Astrocyte of the cerebellum (primary cell): Measurements from ENCODE around the gene ZNF526.

Experiments
- DNase-seq: peaks from one replicate; pipeline ENCODE4 v3.0.0-alpha.2; 2011; ENCODE audit warnings: low read depth
- H3K4me3 ChIP-seq: 2 replicates; pipeline ENCODE4 v1.5.1; 2011; ENCODE audit warnings: mild to moderate bottlenecking, low read depth, low read length, moderate library complexity
- in situ Hi-C: cut with HindIII; loops from 2 replicates; pipeline ENCODE4 v1.10.0; 2017; ENCODE audit warnings: low sequenced_read_pairs
- TF ChIP-seq, protein P1 (sequence below): IDR thresholded peaks from 2 replicates; pipeline ENCODE4 v1.5.1; 2012; ENCODE audit warnings: low read length, low read depth, moderate library complexity, mild to moderate bottlenecking; ENCODE audit errors: missing control alignments

ZNF526 gene

DNA sequence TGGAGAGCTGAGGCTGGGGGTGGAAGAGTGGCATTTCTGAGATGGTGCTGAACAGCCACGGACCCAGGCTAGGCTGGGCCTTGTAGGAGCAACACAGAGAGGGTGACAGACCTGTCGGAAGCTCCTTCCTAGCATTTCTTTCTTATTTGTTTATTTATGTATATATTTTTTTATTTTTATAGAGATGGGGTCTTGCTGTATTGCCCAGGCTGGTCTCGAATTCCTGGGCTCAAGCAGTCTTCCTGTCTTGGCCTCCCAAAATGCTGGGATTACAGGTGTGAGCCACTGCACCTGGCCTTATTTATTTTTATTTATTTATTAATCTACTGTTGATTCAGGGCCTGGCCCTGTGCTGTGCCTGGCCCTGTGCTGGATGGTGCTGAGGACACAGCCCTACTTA is 55.4 kb downstream of the ZNF526 start:
- DNase-seq, result no peak
- H3K4me3 ChIP-seq, result no peak overlapping the region
- in situ Hi-C loops, result no loop called here
- TF ChIP-seq, protein P1, sequence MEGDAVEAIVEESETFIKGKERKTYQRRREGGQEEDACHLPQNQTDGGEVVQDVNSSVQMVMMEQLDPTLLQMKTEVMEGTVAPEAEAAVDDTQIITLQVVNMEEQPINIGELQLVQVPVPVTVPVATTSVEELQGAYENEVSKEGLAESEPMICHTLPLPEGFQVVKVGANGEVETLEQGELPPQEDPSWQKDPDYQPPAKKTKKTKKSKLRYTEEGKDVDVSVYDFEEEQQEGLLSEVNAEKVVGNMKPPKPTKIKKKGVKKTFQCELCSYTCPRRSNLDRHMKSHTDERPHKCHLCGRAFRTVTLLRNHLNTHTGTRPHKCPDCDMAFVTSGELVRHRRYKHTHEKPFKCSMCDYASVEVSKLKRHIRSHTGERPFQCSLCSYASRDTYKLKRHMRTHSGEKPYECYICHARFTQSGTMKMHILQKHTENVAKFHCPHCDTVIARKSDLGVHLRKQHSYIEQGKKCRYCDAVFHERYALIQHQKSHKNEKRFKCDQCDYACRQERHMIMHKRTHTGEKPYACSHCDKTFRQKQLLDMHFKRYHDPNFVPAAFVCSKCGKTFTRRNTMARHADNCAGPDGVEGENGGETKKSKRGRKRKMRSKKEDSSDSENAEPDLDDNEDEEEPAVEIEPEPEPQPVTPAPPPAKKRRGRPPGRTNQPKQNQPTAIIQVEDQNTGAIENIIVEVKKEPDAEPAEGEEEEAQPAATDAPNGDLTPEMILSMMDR, result no peak

DNA sequence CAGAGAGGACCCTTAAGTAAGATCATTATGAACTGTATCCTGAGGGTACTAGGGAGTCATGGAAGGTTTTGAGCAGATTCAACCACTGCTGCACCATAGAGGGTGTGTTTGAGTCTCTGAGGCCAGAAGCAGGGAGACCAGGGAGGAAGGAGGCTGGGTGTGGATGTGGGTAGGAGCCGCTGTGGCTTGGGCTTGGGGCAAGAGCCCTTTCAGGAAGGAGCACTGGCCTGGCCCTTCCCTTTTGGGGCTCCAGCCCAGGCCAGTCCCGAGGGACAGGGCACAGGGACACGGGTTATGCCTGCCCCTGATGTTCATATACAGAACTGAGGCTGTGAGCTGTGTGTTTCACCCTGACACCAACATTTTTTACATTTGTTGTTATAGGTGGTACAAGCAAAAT is 56.2 kb downstream of the ZNF526 start:
- TF ChIP-seq, protein P1, result no peak
- H3K4me3 ChIP-seq, result no peak overlapping the region
- in situ Hi-C loops, result no loop called here
- no peak for DNase-seq

DNA sequence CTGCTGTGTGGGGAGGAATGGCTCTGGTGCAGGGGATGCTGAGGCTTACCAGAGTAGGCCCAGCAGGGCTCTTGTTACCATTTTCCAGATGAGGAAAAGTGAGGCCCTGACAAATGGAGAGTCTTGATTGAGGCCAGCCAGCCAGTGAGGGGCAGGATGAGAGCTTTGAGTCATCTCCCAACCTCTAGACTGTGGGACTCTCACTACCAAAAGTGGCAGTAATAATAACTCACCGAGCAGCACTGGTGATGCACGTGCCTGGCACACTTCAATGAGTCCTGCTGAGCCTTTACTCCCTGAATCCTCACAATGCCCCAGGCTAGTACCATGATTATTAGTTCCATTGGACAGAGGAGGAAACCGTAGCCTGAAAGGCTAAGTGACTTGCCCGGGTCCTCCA is 56.7 kb downstream of the ZNF526 start:
- in situ Hi-C loops, result no loop called here
- DNase-seq, result no peak
- no peak overlapping the region for H3K4me3 ChIP-seq
- TF ChIP-seq, protein P1, result no peak
